Putamen (tissue), 1 donor: ENCODE measurements around the gene ATP5MK.
"Not testable (repeated sequence)": the region's sequence is repeated elsewhere in the genome, so short reads cannot be mapped to it uniquely, and the experiment has no call there.

Source experiments
- DNase-seq: peaks from one replicate; pipeline ENCODE4 v3.0.0-alpha.2; 2016; ENCODE audit warnings: low spot score

The ATP5MK gene, protein sequence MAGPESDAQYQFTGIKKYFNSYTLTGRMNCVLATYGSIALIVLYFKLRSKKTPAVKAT

DNA sequence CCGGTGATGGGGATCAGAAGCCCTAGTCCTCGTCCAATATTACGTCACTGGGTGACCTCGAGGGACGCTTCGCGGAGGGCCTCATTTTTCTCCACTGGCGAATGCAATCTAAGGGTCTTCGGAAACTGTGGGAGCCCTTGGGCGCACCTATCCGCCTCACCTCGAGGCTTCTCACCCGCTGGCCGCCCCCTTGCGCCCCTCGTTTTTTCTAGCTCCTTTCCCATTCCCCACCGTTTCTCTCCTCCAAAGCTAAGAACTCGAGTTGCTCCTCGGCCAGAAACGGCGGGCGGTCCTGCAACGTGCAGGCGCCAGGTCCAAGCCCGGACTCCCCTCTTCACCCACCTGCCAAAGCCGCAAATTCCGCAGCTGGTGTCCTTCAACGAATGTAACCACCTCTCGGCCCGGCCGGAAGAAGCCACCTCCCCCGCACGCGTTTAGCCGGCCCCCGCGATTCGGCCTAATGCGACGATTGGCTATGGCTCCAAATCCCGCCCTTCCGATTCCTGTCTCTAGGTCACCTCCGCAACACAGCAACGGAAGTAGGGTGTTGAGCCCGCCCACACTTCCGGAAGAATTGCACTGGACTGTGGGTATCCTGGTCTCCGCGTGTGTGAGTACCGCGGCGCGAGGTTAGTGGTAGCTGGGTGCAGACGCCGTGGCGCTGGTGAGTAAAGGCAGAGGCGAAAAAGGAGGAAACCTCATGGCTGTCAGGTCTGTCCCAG lies at the start of gene ATP5MK, which contains the start of gene PDCD11:
ATP5MK (minus strand) TSS at position 409 of the 722 bp plus-strand sequence. CDS start 4,018 bp downstream, outside the sequence.
PDCD11 (plus strand) TSS at position 560 of the 722 bp plus-strand sequence. CDS start 1,801 bp downstream, outside the sequence.
- DNase-seq = peak; percentile 98

DNA sequence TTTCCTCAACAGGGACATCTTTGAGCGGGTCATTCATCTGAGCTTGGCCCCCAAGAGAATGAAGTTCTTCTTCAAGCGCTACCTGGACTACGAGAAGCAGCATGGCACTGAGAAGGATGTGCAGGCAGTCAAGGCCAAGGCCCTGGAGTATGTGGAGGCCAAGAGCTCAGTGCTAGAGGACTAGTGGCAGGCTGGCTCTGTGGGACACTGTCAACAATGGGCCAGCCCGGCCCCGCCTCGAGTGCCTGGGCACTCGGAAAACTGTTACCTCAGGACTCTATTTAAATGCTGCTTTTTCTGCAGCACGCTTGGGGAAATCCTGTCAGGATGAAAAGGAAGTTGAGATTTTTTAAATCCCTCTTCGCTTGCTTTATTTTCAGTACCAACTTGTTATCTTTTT lies 49.1 kb upstream of the ATP5MK start:
- no peak for DNase-seq

DNA sequence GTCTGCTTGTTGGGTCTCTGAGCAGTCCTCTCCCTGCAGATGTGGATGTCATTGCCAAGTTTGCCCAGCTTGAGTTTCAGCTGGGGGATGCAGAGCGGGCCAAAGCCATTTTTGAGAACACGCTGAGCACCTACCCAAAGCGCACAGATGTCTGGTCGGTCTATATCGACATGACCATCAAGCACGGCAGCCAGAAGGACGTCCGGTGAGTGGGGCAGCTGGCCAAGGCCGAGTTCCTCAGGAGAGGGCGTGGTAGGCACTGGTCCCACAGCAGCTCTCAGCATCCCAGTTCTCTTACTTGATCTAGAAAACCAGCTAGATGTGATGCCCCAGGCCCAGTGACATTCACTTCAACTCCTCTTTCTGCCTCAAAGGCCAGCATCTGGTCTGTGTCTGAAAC lies 48.2 kb upstream of the ATP5MK start:
- DNase-seq = no peak

DNA sequence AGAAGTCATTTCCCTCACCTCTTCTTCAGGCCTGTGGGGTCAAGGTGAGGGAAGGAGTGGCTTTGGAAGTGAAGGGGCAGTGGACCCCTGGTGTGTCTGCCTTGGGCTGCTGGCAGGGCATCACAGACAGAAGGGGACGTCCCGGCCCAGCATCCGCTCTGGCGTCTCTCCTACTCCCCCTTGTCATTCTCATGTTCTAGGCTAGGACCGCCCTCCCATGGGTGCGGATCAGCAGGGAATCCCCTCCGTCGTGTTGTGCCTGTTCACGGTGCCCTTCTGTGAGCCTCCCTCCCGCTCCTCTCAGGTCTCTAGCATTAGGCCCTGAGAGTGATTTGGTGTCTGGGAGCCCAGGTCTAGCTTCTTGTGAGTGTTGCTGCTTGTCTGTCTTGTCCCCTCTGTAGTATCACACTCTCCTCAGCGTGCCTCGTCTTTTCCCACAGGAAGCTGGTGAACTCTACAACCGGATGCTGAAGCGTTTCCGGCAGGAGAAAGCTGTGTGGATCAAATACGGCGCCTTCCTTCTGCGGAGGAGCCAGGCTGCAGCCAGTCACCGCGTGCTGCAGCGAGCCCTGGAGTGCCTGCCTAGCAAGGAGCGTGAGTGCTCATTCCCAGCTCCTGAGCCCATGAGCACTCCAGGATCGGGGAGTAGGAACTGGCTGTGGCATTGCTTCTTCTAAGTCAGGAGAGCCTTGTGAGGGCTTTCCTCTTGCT lies 47.4 kb upstream of the ATP5MK start:
- DNase-seq = no peak

DNA sequence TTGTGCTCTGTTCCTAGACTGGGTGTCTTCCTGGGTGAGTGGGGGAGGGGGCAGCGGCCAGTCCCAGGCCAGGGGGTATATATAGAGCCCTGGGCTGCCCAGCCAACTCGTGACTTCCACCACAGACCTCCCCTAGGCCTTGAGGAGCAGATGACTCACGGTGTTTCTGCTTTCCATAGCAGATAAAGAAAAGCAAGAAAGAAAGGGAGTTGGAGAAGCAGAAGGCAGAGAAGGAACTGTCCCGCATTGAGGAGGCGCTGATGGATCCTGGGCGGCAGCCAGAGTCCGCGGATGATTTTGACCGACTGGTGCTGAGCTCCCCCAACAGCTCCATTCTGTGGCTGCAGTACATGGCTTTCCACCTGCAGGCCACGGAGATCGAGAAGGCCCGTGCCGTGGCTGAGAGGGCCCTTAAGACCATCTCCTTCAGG lies 45.8 kb upstream of the ATP5MK start:
- no peak for DNase-seq

DNA sequence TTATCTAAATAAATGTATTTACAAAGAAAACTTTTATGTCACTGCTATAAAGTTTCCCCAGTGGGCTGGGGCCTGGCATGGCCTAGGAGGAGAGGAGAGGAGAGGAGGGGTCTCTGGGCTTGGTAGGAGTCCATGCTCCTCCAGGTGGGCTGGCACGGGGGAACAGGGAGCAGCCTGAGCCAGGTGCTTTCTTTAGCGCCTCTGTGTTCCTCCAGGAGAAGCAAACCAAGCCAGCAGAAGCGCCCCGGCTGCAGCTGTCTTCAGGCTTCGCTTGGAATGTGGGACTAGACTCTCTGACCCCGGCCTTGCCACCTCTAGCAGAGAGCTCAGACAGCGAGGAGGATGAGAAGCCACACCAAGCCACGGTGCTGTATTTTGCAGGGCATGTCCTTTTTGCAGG lies 45.3 kb upstream of the ATP5MK start:
- no peak for DNase-seq

DNA sequence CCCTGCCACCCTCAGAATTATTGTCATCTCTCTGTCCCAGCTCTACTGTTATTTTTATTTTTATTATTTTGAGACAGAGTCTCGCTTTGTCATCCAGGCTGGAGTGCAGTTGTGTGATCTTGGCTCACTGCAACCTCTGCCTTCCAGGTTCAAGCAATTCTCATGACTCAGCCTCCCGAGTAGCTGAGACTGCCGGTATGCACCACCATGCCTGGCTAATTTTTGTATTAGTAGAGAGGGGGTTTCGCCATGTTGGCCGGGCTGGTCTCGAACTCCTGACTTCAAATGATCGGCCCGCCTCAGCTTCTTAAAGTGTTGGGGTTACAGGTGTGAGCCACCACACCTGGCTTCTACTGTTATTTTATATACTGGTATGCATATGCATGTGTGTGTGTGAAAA lies 44.9 kb upstream of the ATP5MK start:
- DNase-seq = no peak

DNA sequence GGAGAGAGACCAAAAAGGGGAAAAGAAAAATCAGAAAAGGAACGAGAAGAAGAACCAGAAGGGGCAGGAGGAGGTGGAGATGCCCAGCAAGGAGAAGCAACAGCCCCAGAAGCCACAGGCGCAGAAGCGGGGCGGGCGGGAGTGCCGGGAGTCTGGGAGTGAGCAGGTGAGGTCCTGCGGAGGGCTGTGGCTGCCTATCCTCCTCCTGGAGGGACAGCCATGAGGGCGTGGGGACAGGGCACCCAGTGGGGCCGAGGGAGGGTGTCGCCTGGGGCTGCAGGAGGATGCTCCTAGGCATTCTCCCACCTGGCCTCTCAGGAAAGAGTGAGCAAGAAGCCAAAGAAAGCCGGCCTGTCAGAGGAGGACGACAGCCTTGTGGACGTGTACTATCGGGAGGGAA lies 44.1 kb upstream of the ATP5MK start:
- DNase-seq = no peak

DNA sequence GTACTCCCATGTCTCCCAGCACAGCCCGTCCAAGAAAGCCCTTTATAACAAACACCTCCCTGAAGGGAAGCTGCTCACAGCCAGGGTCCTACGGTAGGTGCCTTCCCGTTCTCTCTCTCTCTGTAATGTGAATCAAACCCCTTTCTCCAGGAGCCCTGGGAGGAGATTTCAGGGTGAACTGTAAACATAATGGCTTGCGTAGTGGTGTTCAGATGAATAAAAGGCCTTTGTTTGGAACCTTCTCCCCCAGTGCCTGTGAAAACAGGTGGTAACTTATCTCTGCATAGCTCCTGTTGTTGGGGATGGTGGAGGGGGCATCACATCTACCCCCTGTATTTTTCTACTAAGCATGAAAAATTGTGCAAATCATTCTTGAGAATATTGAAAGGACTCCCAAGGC lies 43.5 kb upstream of the ATP5MK start:
- no peak for DNase-seq

DNA sequence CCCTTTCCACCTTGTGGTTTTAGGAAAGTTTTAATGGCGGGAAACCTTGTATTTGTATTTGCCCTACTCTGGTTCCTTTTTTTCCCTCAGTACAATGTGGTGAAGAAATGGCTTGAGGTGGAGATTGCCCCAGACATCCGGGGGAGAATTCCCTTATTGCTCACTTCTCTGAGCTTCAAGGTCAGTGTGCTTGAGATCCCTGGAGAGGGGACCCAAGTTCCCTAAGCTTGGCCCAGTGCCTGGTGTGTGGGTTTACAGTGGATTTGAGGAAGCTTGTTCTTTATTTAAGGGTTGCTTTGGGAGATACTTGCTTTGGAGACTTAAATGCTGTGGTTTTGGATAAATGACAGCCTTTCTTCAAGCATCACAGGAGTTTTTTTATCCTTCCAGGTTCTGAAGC lies 37.6 kb upstream of the ATP5MK start:
- DNase-seq = no peak

DNA sequence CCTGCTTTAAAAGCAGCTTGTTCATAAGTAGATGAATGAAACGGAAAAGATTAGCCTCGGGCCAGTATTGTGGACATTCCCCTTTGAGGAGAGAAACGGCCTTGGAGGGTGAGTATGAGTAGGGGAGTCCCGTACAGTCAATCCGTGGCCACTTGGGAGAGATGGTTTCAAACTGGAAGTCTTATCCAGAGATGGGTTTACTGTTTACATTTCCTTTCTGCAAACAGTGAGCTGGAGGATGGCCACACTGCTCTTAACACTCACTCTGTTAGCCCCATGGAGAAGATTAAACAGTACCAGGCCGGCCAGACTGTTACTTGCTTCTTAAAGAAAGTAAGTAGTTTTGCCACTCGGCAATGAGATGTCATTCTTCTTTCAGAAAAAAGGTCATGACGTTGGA lies 35.6 kb upstream of the ATP5MK start:
- no peak for DNase-seq

DNA sequence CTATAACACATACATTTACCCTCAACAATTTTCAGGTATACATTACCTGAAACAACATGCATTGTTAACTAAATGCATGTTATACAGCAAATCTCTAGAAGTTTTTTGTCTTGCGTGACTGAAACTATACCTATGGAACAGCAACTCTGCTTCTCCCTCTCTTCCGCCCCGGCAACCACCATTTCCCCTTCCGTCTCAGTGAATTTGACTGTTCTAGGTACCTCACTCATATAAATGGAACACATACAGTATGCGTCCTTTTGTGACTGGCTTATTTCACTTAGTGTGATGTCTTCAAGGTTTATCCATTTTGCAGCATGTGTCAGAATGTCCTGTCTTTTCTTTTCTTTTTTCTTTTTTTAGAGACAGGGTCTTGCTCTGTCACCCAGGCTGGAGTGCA lies 33.4 kb upstream of the ATP5MK start:
- DNase-seq = no peak

DNA sequence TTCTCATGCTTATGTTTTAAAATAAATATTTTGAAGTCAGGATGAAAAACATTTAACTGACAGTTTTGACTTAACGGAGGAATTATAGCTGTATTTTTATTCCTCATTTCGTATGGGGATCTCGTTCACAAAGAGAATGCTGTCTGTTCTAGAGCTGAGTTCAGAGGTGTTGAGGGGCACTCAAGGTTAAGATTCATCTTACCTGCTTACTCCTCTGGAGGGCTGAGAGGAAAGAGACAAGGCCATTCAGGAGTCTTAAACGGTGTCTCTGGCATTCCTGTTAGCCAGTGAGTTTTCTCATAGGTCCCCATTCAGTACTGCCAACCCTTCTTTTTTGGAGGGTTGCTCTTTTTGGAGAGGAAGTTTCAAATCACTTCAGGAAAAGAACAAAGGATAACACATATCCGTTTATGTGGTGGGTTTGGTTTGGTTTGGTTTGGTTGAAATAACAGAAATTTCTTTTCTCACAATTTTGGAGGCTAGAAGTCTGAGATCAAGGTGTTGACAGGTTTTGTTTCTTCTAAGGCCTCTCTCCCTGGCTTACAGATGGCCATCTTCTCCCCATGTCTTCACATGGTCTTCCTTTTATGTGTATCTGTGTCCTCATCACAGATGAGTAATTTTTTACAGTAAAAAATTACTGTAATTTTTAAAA lies 32.8 kb upstream of the ATP5MK start:
- DNase-seq = no peak

DNA sequence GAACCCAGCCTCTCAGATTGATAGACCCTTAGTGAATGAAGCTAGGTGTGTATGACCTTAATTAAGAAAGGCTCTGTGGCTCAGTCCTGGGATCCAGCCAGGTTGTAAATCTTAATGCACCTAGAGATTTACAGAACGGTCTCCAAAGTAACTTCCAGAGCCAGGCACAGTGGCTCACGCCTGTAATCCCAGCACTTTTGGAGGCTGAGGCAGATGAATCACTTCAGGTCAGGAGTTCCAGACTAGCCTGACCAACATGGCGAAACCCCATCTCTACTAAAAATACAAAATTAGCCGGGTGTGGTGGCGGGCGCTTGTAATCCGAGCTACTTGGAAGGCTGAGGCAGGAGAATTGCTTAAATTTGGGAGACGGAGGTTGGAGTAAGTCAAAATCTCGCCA lies 31.6 kb upstream of the ATP5MK start:
- DNase-seq = no peak

DNA sequence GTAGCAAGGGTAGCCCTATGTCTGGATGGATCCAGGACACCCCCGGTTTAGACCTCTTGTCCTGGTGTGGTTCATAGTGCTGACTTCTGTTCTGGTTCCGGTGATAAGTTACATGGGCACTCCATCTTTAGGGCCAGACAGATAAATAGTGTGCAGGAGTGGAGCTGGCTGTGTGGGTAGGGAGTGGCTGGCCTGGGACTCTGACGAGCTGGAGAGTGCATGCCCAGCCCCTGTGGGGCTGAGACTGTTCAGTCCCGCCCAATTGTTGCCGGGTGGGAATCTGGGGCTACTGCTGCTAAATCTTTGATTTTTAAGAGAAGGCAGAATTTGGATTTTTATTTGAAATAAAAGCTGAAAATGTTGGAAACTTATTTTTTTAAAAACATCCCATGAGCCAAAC lies 27.5 kb upstream of the ATP5MK start:
- no peak for DNase-seq

DNA sequence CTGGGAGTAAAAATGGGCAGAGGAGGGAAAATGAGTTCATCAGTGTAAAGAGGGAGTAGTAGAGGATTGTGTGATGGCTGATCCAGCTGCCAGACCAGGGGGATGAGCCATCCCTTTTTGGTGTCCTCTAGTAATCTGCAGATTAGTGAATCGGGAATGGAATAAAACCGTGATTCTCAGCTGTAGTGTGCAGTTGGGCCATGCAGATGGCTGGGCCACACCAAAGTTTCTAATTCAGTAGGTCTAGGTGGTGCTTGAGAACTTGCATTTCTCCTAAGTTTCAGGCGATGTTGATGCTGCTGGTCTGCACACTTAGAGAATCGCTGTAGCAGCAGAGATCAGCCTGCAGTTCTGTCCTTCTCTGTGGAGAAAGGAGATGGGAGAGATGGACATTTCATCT lies 22.8 kb upstream of the ATP5MK start:
- DNase-seq = no peak

DNA sequence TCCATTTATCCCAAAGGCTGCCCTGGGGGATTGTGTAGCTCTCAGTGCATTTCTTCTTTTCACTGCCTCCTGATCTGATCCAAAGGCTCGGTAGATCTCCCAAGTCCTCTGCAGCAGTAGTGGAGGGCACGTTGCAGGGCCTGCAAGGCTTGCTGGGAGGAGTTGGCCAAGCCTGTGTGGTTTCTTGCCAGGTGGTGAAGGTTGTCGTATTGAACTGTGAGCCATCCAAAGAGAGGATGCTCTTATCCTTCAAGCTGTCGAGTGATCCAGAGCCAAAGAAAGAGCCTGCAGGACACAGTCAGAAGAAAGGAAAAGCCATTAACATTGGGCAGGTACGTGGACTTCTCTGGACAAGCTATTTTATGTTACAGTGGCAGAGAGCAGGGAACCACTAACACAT lies 21.3 kb upstream of the ATP5MK start:
- no peak for DNase-seq

DNA sequence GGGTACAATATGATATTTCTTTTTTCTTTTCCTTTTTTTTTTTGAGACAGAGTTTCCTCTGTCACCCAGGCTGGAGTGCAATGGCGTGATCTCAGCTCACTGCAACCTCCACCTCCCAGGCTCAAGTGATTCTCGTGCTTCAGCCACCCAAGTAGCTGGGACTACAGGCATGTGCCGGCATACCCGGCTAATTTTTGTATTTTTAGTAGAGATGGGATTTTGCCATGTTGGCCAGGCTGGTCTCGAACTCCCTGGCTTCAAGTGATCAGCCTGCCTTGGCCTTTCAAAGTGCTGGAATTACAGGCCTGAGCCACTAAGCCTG lies 20.8 kb upstream of the ATP5MK start:
- DNase-seq = not testable (repeated sequence)

DNA sequence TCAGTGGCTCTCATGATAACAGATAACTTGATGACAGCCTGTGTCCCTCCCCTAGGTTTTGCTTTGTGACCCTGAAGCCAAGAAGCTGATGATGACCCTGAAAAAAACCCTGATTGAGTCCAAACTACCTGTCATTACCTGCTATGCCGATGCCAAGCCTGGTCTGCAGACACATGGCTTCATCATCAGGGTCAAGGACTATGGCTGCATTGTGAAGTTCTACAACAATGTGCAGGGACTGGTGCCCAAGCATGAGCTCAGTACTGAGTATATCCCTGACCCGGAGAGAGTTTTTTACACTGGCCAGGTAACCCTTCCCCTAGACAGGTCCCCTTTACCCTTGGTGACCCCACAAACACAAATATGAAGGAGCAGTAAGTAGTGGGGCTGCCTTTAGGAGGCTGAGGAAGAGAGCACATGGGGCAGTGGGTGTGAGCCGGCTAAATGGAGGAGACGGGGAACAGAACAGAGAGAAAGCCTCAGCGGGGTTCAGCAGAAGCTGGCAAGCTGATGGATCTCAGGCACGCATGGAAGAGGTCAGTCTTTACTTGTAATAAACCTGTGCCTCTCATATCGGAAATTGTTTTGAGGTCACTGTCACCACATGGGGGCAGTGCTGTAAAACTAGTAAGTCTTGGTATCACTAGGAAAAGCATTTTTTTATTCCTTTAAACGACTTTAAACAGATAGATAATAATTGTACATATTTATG lies 20.3 kb upstream of the ATP5MK start:
- DNase-seq = peak; percentile 36

DNA sequence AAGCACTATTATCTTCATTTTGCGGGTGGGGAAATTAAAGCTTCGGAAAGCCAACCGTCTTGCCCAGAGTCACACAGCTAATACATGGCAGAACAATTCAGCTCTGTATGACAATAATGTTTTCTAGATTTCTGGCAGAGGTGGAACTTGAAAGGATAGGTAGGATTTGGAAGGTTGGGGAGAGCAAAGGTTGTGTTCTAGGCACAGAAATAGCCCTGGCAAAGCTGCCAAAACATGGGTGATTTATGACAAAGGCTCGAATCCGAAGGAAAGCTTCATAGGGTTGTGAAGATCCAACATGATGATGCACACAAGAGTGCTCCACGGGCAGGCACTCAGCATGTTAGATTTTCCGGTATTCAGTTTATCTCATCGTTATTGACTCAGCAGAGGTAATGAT lies 19.3 kb upstream of the ATP5MK start:
- DNase-seq = no peak

DNA sequence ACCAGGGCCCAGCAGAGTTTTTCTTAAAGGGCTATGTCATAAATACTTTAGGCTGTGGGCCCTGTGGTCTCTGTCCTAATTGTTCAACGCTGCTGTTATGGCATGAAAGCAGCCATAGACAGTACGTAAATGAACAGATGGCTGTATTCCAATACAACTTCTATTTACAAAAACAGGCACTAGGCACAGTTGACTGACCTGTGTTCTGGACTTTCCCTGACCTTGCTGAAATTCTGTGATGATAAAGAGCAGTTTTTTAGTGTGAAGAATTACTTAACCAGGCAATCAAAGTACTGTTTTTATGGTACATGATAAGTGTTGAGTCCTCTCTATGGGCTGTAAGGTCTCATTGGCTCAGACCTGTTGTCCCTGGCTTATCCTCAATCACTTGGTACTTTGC lies 17.3 kb upstream of the ATP5MK start:
- DNase-seq = no peak

DNA sequence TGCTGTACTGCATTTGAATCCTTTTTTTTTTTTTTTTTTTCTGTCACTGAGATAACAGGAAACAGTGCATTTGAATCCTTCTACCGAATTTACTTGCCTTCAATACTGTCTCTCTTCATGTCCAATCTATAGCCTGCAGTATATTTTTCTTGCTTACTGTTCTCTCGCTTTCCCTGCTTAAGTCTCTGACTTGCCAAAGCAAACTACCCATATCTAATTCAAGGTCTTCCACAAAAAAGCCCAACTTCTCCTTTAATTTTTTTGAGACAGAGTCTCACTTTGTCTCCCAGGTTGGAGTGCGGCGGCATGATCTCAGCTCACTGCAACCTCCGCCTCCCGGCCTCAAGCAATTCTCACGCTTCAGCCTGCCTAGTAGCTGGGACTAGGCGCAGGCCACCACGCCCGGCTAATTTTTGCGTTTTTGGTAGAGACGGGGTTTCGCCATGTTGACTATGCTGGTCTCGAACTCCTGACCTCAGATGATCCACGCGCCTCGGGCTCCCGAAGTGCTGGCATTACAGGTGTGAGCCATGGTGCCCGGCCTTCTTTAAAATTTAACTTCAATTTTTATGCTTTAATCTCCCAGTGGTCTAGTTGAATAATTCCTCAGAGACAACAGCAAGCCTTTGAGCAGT lies 1.0 kb upstream of the ATP5MK start:
- DNase-seq = no peak
